HEK293 (cell line): Measurements from ENCODE around the gene MARCHF3.

Experiments
- BCL11A ChIP-seq: fragments of 450-650 bp; formaldehyde crosslinking; IDR thresholded peaks from 2 replicates; pipeline ENCODE4 v1.5.1; 2016; ENCODE audit warnings: low read depth, missing biosample characterization, missing genetic modification characterization
- BCL11B ChIP-seq: fragments of 450-650 bp; formaldehyde crosslinking; IDR thresholded peaks from 2 replicates; pipeline ENCODE4 v1.5.1; 2016; ENCODE audit warnings: low read depth, missing biosample characterization, missing genetic modification characterization
- GLIS1 ChIP-seq: fragments of 450-650 bp; formaldehyde crosslinking; IDR thresholded peaks from 2 replicates; pipeline ENCODE4 v1.5.1; 2016; ENCODE audit warnings: missing biosample characterization, missing genetic modification characterization
- IKZF3 ChIP-seq: fragments of 450-650 bp; IDR thresholded peaks from 2 replicates; pipeline ENCODE4 v1.5.0; 2018; ENCODE audit warnings: missing biosample characterization, mild to moderate bottlenecking, missing genetic modification characterization, moderate library complexity
- KLF16 ChIP-seq: fragments of 450-650 bp; formaldehyde crosslinking; IDR thresholded peaks from 2 replicates; pipeline ENCODE4 v1.5.1; 2017; ENCODE audit warnings: missing biosample characterization, missing genetic modification characterization
- MEIS1 ChIP-seq: sonication (generic); formaldehyde crosslinking; IDR thresholded peaks from 2 replicates; pipeline ENCODE4 v1.8.1; 2022; ENCODE audit warnings: missing genetic modification reagents, mild to moderate bottlenecking, borderline replicate concordance
- OVOL3 ChIP-seq: fragments of 450-650 bp; formaldehyde crosslinking; IDR thresholded peaks from 2 replicates; pipeline ENCODE4 v1.5.1; 2016; ENCODE audit warnings: missing biosample characterization, missing genetic modification characterization
- REPIN1 ChIP-seq: fragments of 450-650 bp; formaldehyde crosslinking; IDR thresholded peaks from 2 replicates; pipeline ENCODE4 v1.5.1; 2017; ENCODE audit warnings: missing biosample characterization, missing genetic modification characterization, low read depth
- SP2 ChIP-seq: fragments of 450-650 bp; formaldehyde crosslinking; IDR thresholded peaks from 2 replicates; pipeline ENCODE4 v1.5.1; 2016; ENCODE audit warnings: missing biosample characterization, missing genetic modification characterization
- SP7 ChIP-seq: fragments of 450-650 bp; formaldehyde crosslinking; IDR thresholded peaks from 2 replicates; pipeline ENCODE4 v1.5.1; 2016; ENCODE audit warnings: missing biosample characterization, missing genetic modification characterization
- YY1 ChIP-seq: fragments of 450-650 bp; formaldehyde crosslinking; IDR thresholded peaks from 2 replicates; pipeline ENCODE4 v1.5.1; 2018; ENCODE audit warnings: missing biosample characterization, missing genetic modification characterization
- ZNF121 ChIP-seq: fragments of 450-650 bp; formaldehyde crosslinking; IDR thresholded peaks from 2 replicates; pipeline ENCODE4 v1.5.1; 2016; ENCODE audit warnings: missing biosample characterization, missing genetic modification characterization
- ZNF175 ChIP-seq: fragments of 450-650 bp; formaldehyde crosslinking; IDR thresholded peaks from 2 replicates; pipeline ENCODE4 v1.5.1; 2016; ENCODE audit warnings: missing biosample characterization, missing genetic modification characterization
- ZNF184 ChIP-seq: fragments of 450-650 bp; IDR thresholded peaks from 2 replicates; pipeline ENCODE4 v1.5.1; 2018; ENCODE audit warnings: missing biosample characterization, mild to moderate bottlenecking, missing genetic modification characterization
- ZNF221 ChIP-seq: fragments of 450-650 bp; formaldehyde crosslinking; IDR thresholded peaks from 2 replicates; pipeline ENCODE4 v1.5.1; 2017; ENCODE audit warnings: missing biosample characterization, missing genetic modification characterization, borderline replicate concordance
- ZNF302 ChIP-seq: fragments of 450-650 bp; formaldehyde crosslinking; IDR thresholded peaks from 2 replicates; pipeline ENCODE4 v1.5.1; 2016; ENCODE audit warnings: missing biosample characterization, missing genetic modification characterization, low read depth
- ZNF311 ChIP-seq: fragments of 450-650 bp; formaldehyde crosslinking; IDR thresholded peaks from 2 replicates; pipeline ENCODE4 v1.5.1; 2017; ENCODE audit warnings: missing biosample characterization, missing genetic modification characterization, borderline replicate concordance
- ZNF354C ChIP-seq: fragments of 450-650 bp; formaldehyde crosslinking; IDR thresholded peaks from 2 replicates; pipeline ENCODE4 v1.5.1; 2016; ENCODE audit warnings: missing biosample characterization, missing genetic modification characterization, low read depth, borderline replicate concordance
- ZNF404 ChIP-seq: fragments of 450-650 bp; formaldehyde crosslinking; IDR thresholded peaks from 2 replicates; pipeline ENCODE4 v1.5.1; 2017; ENCODE audit warnings: missing biosample characterization, missing genetic modification characterization
- ZNF416 ChIP-seq: fragments of 450-650 bp; formaldehyde crosslinking; IDR thresholded peaks from 2 replicates; pipeline ENCODE4 v1.5.1; 2016; ENCODE audit warnings: missing biosample characterization, missing genetic modification characterization
- ZNF423 ChIP-seq: fragments of 450-650 bp; formaldehyde crosslinking; IDR thresholded peaks from 2 replicates; pipeline ENCODE4 v1.5.1; 2016; ENCODE audit warnings: missing biosample characterization, missing genetic modification characterization
- ZNF48 ChIP-seq: fragments of 450-650 bp; formaldehyde crosslinking; IDR thresholded peaks from 2 replicates; pipeline ENCODE4 v1.5.1; 2016; ENCODE audit warnings: missing biosample characterization, missing genetic modification characterization
- ZNF514 ChIP-seq: fragments of 450-650 bp; formaldehyde crosslinking; IDR thresholded peaks from 2 replicates; pipeline ENCODE4 v1.5.1; 2016; ENCODE audit warnings: missing biosample characterization, missing genetic modification characterization
- ZNF530 ChIP-seq: fragments of 450-650 bp; formaldehyde crosslinking; IDR thresholded peaks from 2 replicates; pipeline ENCODE4 v1.5.1; 2016; ENCODE audit warnings: low read depth, missing biosample characterization, missing genetic modification characterization
- ZNF600 ChIP-seq: fragments of 450-650 bp; formaldehyde crosslinking; IDR thresholded peaks from 2 replicates; pipeline ENCODE4 v1.5.1; 2016; ENCODE audit warnings: missing biosample characterization, missing genetic modification characterization
- ZNF654 ChIP-seq: fragments of 450-650 bp; formaldehyde crosslinking; IDR thresholded peaks from 2 replicates; pipeline ENCODE4 v1.5.1; 2016; ENCODE audit warnings: low read depth, missing biosample characterization, missing genetic modification characterization
- ZNF670 ChIP-seq: fragments of 450-650 bp; formaldehyde crosslinking; IDR thresholded peaks from 2 replicates; pipeline ENCODE4 v1.5.1; 2016; ENCODE audit warnings: missing biosample characterization, missing genetic modification characterization, low read depth
- ZNF768 ChIP-seq: fragments of 450-650 bp; formaldehyde crosslinking; IDR thresholded peaks from 2 replicates; pipeline ENCODE4 v1.5.1; 2018; ENCODE audit warnings: missing biosample characterization, mild to moderate bottlenecking, missing genetic modification characterization
- ZNF777 ChIP-seq: fragments of 450-650 bp; formaldehyde crosslinking; IDR thresholded peaks from 2 replicates; pipeline ENCODE4 v1.5.1; 2017; ENCODE audit warnings: missing biosample characterization, missing genetic modification characterization, borderline replicate concordance
- ZNF791 ChIP-seq: fragments of 450-650 bp; formaldehyde crosslinking; IDR thresholded peaks from 2 replicates; pipeline ENCODE4 v1.5.1; 2016; ENCODE audit warnings: missing biosample characterization, missing genetic modification characterization
- ZSCAN23 ChIP-seq: fragments of 450-650 bp; formaldehyde crosslinking; IDR thresholded peaks from 2 replicates; pipeline ENCODE4 v1.5.1; 2016; ENCODE audit warnings: missing biosample characterization, missing genetic modification characterization
- ZSCAN30 ChIP-seq: fragments of 450-650 bp; IDR thresholded peaks from 2 replicates; pipeline ENCODE4 v1.5.1; 2018; ENCODE audit warnings: missing biosample characterization, mild to moderate bottlenecking, missing genetic modification characterization, moderate library complexity
- ZSCAN4 ChIP-seq: fragments of 450-650 bp; formaldehyde crosslinking; IDR thresholded peaks from 2 replicates; pipeline ENCODE4 v1.5.1; 2017; ENCODE audit warnings: missing biosample characterization, missing genetic modification characterization
- ZXDB ChIP-seq: fragments of 450-650 bp; formaldehyde crosslinking; IDR thresholded peaks from 2 replicates; pipeline ENCODE4 v1.5.1; 2016; ENCODE audit warnings: missing biosample characterization, missing genetic modification characterization
- TF ChIP-seq, protein P1 (sequence below): fragments of 450-650 bp; formaldehyde crosslinking; IDR thresholded peaks from 2 replicates; pipeline ENCODE4 v1.5.1; 2016; ENCODE audit warnings: missing biosample characterization, missing genetic modification characterization
- TF ChIP-seq, protein P2 (sequence below): fragments of 450-650 bp; formaldehyde crosslinking; IDR thresholded peaks from 2 replicates; pipeline ENCODE4 v1.5.1; 2016; ENCODE audit warnings: missing biosample characterization, missing genetic modification characterization

The MARCHF3 gene

DNA sequence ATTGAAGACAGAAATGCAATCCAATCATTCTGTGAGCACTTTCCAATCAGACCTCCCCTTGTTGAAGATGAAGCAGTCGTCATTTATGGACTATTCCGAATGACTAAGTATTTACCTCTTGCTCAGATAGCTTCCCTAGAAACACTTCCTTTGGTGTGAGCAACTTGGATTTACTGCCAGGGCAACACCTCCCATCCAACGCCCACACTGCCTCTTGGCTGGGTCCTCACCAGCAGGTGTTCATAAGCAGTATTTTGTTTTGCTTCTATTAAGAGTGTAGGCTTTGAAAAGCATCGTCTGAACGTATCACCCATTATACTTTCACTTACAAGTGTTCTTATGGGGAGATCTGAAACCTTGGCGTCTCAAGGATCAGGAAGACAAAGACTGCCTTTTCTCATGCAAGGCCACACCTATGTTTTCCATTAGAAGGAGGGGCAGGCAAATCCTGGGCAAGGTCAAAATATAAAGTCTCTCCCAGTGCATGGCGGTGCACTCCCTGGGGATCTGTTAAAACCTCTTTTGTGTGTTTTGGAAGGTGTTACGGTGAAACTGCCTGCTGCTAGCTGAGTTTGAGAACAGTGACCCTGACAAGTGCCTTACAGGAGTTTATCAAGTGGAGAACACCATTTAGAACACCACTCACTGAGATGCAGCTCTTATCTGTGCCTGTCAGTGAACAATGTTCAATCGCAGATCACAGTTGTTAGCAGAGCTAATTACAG, 10.6 kb upstream of the MARCHF3 start (continued):
- TF ChIP-seq, protein P1, sequence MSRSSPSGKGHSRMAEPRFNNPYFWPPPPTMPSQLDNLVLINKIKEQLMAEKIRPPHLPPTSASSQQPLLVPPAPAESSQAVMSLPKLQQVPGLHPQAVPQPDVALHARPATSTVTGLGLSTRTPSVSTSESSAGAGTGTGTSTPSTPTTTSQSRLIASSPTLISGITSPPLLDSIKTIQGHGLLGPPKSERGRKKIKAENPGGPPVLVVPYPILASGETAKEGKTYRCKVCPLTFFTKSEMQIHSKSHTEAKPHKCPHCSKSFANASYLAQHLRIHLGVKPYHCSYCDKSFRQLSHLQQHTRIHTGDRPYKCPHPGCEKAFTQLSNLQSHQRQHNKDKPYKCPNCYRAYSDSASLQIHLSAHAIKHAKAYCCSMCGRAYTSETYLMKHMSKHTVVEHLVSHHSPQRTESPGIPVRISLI: no peak
- no peak for TF ChIP-seq SP2 (tag by site-specific recombination)
- TF ChIP-seq REPIN1 (tag by site-specific recombination): no peak
- TF ChIP-seq ZNF670: no peak
- no peak for TF ChIP-seq ZXDB (tag by site-specific recombination)
- no peak for TF ChIP-seq ZNF221
- TF ChIP-seq IKZF3 (tag by site-specific recombination): no peak
- TF ChIP-seq ZNF416 (tag by site-specific recombination): no peak
- no peak for TF ChIP-seq ZNF404 (tag by site-specific recombination)
- TF ChIP-seq ZNF530: no peak
- TF ChIP-seq SP7 (tag by site-specific recombination): peak; percentile 64
- TF ChIP-seq ZNF311 (tag by site-specific recombination): no peak
- no peak for TF ChIP-seq ZNF514 (tag by site-specific recombination)
- no peak for TF ChIP-seq OVOL3 (tag by site-specific recombination)
- TF ChIP-seq KLF16 (tag by site-specific recombination): no peak
- no peak for TF ChIP-seq ZSCAN23 (tag by site-specific recombination)
- no peak for TF ChIP-seq ZNF654 (tag by site-specific recombination)
- TF ChIP-seq ZNF184 (tag by site-specific recombination): no peak
- no peak for TF ChIP-seq ZNF121 (tag by site-specific recombination)
- TF ChIP-seq ZSCAN30 (tag by site-specific recombination): no peak
- no peak for TF ChIP-seq ZSCAN4 (tag by site-specific recombination)
- no peak for TF ChIP-seq BCL11B (tag by site-specific recombination)
- no peak for TF ChIP-seq ZNF354C
- no peak for TF ChIP-seq ZNF600 (tag by site-specific recombination)
- TF ChIP-seq YY1 (tag by site-specific recombination): no peak
- no peak for TF ChIP-seq MEIS1
- no peak for TF ChIP-seq ZNF302 (tag by site-specific recombination)
- TF ChIP-seq, protein P2, sequence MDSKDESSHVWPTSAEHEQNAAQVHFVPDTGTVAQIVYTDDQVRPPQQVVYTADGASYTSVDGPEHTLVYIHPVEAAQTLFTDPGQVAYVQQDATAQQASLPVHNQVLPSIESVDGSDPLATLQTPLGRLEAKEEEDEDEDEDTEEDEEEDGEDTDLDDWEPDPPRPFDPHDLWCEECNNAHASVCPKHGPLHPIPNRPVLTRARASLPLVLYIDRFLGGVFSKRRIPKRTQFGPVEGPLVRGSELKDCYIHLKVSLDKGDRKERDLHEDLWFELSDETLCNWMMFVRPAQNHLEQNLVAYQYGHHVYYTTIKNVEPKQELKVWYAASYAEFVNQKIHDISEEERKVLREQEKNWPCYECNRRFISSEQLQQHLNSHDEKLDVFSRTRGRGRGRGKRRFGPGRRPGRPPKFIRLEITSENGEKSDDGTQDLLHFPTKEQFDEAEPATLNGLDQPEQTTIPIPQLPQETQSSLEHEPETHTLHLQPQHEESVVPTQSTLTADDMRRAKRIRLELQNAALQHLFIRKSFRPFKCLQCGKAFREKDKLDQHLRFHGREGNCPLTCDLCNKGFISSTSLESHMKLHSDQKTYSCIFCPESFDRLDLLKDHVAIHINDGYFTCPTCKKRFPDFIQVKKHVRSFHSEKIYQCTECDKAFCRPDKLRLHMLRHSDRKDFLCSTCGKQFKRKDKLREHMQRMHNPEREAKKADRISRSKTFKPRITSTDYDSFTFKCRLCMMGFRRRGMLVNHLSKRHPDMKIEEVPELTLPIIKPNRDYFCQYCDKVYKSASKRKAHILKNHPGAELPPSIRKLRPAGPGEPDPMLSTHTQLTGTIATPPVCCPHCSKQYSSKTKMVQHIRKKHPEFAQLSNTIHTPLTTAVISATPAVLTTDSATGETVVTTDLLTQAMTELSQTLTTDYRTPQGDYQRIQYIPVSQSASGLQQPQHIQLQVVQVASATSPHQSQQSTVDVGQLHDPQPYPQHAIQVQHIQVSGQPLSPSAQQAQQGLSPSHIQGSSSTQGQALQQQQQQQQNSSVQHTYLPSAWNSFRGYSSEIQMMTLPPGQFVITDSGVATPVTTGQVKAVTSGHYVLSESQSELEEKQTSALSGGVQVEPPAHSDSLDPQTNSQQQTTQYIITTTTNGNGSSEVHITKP (tag by site-specific recombination): peak; percentile 76
- no peak for TF ChIP-seq ZNF768 (tag by site-specific recombination)
- no peak for TF ChIP-seq ZNF48 (tag by site-specific recombination)
- no peak for TF ChIP-seq BCL11A (tag by site-specific recombination)
- TF ChIP-seq ZNF175: no peak
- TF ChIP-seq ZNF791 (tag by site-specific recombination): no peak
- no peak for TF ChIP-seq ZNF777 (tag by site-specific recombination)
- TF ChIP-seq ZNF423 (tag by site-specific recombination): peak; percentile 42; the same call in 1 of the 2 replicates
- TF ChIP-seq GLIS1 (tag by site-specific recombination): no peak
